HK-2 (cell line): ENCODE measurements around the gene STK16.

Experiments
- DNase-seq: peaks from one replicate; pipeline ENCODE4 v3.0.0-alpha.2; 2018; ENCODE audit not compliant: unreplicated experiment

Gene STK16

DNA sequence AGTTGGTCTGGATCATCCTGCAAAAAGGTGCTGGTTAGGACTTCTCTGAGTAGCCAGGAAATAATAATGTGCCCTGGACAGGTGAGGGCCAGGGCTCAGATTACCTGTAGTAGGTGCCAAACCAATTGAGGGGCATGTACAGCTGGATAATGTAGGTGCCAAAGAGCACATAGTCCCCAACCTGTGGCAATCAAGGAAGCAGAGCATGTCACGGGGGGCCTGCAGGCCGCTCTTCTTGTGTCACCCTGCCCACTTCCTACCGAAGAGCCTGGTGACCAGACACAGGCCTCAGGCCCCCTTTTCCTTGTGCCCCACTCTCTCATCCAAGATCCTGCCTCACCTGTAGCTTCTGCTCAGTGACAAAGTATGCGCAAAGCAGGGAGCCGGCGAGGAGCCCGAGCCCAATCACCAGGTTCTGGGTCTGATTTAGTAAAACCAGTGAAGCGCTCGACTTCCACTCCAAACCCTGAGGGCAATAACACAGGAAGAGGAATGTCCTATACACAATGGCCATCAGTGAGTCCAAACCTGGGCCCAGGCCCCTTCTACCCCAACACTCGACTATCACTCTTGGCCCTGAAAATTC, 31.7 kb upstream of the STK16 start:
- no peak for DNase-seq

DNA sequence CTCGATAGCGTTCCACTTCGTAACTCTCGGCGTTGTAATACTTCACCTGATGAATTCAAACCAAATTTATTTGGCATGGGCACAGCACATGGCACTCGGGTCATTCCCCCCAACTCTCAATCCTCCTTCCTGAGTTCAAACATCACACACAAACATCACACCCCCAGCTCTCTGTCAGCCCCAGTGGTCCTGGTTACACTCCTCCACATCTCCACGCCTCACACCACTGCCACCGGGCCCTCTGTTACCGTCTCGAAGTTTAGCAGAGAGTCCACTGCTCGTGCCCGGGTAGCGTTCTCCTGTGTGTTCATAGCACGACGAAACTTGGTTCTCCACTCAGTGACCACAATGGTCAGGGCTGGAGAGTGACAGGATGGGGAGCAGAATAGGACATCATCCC, 31.1 kb upstream of the STK16 start:
- no peak for DNase-seq

GRCh38 chr2:219214786-219215185, 30.5 kb upstream of the STK16 start:
- no peak for DNase-seq

DNA sequence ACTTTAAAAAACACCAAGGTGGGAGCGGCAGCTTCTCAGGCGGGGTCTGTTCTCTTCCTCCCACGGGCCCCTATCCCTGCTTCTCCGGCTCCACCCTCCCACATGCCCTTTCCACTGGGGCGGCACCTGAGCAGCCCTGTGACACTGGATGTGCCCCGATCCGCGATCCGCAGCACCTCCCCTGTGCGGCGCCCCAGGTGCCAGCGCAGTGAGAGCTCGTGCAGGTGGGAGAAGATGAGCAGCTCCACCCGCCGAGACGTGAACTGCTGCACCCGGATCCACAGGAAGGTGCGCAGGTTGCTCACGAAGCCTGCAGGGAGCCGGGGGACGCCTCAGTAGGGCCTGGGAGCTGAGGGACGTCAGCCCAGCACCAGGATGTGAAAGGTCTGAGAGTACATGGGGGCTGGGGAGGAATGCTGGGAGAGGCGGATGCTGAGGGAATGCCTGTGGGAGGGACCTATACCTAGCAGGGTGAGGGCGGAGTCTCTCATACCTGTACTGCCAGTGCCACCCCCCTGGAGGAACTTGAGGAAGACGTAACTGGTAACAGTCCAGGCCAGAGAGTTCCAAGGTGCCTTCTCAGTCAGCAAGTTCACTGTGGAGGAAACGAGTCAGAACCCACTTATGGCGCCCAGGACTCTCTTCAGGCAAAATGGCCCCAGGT, 29.3 kb upstream of the STK16 start:
- no peak for DNase-seq

DNA sequence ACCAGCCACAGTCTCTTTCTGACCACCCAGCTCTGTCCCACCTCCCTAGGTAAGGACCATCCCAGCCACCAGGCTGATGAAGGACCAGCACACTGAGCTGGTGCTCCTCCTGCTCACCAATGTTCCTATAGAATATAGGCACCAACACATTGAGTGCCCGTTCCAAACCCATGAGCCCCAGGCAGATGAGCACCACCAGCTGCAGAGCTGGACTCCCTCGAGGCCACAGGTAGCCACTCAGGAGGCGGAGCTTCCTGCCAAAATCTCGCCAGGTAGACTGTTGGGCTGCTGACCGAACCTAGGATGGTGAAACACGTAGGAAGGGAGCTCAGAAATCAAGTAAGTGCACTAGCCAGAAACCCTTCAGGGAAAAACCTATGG, 28.8 kb upstream of the STK16 start:
- no peak for DNase-seq

- peak; percentile 82 for DNase-seq
Observed at GRCh38 chr2:219218217-219218731, 27.0 kb upstream of the STK16 start.

GRCh38 chr2:219218732-219219701, 26.3 kb upstream of the STK16 start, which contains the start of gene ABCB6:
Gene ABCB6 (minus strand): TSS chr2:219218958. CDS start chr2:219218673, 285 bp downstream.
- DNase-seq = peak; percentile 95

DNA sequence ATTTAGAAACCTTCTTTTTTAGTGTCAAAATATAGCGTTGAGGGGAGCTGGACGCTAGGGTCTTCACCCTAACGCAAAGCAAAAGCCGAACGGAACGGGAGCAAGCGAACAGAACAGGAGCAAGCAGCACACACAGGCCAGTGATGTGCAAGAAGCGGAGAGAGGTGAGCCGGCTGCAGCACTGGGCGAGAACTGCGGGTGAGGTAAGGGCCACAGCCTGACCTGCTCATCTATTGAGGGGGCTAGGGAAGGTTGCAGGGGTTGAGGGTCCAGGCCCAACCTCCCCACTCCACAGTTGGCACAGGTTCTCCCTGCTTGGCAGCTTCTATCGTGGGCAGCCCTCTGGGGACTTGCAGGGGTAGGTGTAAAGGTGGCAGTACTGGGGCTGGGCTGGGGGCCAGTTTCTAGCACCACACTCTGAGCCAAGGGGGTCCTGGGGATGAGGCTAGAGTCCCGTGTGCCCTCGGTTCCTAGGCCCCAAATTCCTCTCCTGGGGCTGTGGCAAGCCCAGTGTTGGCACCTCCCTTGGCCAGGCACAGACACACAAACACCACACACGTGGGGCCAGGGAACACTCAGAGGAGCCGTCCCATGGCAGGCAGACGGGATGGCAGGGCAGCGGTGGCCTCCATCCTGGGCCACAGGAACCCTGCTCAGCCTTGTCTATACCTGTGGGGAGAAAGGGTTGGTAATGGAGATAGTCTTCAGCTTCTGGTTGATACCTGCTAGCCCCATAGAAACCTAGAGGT, 25.3 kb upstream of the STK16 start:
- DNase-seq = no peak

DNA sequence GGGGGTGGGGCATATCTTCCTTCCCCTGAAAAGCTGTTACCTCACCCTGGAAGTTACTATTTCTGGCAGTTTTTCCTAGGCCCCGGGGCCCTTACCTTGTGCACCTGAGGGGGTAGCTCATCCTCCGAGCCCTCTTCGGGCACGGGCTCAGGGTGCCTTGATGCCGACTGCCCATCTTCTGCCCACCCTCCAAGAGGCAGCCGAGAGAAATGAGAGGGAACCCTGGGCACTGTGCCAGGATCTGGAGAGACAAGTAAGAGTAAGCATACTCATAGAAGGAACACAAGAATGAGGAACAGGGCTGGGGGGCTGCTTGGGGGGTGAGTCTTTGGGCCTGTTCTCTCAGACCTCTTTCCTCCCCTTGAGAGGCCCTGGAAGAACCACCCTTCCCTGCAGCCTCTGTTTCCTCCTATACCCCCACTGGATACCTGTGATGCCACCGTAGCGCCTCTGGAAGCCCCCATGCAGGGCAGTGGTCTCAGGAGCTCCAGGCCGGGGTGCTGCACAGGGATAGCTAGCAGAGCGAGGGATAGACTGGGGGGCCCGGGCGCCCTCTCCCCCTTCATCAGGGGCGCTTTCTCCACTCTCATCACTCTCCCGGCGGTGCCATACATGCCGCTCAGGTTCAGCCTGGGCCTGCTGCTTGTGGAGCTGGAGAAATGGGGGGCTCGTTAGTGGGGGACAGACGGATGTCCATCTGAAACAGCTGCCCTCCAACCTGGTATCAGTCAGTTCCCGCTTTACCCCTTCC, 24.5 kb upstream of the STK16 start:
- no peak for DNase-seq

DNA sequence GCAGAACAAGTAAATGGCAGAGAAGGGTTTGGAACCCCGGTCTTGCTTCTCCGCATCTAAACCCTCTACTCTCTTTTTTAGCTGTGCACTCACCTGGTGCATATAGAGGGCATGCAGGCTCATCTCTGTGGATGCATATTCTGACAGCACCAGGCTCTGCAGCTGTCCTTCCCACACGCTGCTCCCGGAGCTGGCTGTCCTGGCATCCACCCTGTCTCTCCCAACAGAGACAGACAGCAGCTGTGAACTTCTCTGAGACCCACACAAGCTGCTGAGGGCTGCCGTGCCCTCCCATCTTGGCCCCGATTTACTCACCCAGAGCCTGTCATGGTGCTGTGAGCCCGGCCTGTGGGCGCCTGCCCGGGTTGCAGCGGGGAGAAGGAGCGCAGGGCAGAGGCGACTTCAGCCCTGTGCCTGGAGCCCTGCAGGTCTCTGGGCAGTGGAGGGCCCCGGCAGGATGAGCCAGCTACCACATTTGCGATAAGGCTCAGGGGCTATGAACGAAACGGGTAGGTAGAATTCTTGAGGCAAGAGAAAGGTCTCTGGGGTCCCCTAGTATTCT, 23.2 kb upstream of the STK16 start:
- DNase-seq = no peak

DNA sequence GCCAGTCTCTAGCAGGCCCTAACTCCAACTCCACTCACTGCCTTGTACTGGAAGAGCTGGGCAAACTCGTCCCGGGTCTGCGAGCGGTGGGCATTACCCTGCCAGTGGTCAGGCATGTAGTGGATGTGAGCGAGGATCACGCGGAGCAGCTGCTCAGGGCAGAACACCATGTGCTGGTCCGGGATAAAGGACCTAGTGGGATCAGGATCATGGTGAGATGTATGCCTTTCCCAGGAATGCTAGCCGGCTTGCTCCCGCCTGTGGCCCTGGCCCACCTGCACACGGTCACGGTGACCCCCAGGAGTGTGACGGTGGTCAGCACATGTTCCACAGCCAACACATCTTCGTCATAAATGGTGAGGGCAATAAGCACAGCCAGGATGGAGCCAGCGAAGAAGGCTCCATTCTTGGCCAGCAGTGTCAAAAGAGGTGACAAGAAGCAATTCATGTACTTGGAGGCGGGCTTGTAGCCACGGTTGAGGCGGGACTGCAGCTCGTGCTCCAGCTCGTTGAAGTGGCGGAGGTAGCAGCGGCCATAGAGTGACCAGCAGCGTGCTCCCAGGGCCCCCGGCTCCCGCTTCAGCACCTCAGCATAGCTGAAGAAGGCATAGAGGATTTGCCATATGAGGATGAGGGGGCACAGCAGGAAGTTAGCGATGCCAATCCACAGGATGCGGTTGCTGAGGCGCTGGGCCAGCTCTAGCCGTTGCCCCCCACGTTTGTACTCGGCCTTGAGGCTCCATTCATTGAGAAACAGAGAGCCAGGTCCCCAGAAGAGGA, 21.3 kb upstream of the STK16 start:
- no peak for DNase-seq

- DNase-seq = no peak
Observed at GRCh38 chr2:219225350-219225749, 19.9 kb upstream of the STK16 start.

DNA sequence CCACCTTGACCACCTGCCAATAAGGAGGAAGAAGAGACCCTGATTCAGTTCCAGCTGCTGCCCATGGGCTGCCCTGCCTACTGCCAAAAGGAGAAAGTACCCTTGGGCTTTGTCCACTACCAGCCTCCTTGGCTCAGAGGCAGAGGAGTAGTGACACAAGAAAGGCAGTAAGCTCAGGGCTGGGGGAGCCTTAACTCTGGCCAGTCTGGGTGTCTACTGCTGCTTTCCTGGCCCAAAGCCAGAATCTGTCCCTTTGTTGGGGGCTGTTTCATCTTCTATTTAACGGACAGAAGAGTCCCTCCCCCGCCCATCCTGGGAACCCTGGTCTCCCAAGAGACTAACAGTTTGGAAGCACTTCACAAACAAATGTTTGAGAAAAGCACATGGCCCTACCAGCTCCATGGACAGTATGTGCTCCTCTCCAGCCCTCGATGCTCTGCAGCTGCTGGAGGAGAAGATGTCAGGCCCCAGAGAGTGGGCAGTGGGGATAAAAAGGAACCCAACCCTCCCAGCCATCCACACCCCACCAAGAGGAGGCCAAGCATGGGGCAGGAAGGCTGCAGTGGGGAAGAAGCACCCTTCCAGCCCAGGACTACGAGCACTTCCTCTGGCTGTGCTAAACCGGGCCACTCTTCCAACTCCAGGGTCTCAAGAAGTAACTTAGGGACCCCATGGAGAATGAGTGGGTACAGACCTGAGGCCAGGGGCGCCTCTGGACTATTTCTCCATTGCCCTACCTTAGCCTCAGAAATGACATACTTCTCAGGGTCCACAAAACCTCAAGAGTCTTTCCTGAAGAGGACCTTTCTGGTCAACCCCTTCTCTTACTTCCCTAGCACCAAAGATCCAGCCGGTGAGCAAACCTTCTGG, 17.0 kb upstream of the STK16 start:
- DNase-seq = no peak

DNA sequence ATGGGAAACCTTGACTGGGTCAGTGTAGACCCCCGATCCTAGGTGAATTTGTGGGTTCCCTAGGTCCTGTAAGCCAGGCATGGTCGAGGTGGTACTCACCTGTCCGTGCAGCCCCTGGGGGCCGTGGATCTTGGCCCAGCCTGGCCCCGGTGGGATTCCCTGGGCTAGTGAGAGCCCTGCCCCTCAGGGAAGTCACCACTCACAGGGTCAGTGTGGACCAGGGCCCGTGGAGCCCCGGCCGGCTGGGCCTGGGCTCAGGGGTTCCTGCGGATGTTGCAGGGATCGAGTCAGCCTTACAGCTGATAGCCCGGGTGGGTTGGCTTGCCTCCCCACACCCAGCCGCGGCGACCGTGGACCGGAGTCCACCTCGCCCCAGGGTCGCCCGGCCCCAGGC, 16.4 kb upstream of the STK16 start:
- DNase-seq = no peak

DNA sequence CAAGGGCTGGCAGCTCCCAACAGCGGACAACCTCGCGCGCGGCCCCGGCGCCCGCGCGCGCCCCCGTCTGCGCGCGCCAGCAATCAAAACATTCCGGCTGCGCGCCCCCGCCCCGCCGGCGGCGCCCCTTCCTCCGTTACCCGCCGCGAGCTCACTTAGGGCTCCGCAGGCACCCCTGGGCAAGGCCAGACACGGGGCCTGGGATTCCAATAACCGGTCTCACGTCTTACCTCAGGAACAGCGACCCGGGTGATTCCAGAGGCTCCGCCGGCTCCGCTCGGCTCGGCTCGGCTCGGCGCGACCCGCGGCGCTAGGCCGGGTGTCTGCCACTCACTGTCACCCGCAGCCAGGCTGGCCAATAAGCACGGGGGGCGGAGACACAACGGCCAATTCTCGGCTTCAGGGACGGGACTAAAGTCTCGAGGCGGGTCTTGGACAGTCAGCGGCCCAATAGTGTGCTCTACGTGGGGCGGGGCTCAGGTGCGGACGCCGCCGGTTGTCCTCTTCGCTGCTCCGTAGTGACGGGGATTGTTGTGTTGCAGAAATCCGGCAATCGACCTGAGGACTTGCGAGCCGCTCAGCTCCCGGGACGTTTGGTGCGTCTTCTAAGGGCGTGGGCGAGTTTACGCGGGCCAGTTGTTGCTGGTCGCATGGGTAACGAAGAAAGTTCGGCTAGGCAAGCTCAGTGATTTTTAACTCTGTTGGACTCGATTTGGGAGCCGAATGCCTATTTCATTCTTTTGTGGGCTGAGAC, 15.8 kb upstream of the STK16 start, which contains the start of the genes ANKZF1 and ATG9A:
ANKZF1 (plus strand) TSS at position 502 of the 754 bp plus-strand sequence. CDS start 452 bp downstream, outside the sequence.
ATG9A (minus strand) TSS at position 332 of the 754 bp plus-strand sequence. CDS start 1,612 bp downstream, outside the sequence.
- peak; percentile 98 for DNase-seq

DNA sequence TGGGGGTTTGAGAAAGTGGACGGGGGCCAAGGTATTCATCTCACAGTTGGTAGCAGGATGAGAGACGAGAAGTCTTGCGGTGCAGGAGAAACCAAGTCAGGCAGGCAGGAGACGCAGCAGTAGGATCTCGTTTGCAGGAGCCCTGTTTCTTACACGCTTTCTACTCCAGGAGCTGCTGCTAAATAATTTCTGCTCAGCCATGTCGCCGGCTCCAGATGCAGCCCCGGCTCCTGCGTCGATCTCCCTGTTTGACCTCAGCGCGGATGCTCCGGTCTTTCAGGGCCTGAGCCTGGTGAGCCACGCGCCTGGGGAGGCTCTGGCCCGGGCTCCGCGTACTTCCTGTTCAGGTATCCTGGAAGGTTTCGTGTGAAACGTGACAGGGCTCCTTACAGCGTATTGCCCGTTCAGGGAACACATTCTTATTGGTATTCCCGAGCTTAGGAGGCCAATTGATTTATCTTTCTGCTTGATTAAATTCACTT, 15.2 kb upstream of the STK16 start:
- peak; percentile 82 for DNase-seq

- no peak for DNase-seq
Observed at GRCh38 chr2:219234331-219234730, 10.9 kb upstream of the STK16 start.
